ENCODE results near the gene FANCC.

The FANCC gene

DNA sequence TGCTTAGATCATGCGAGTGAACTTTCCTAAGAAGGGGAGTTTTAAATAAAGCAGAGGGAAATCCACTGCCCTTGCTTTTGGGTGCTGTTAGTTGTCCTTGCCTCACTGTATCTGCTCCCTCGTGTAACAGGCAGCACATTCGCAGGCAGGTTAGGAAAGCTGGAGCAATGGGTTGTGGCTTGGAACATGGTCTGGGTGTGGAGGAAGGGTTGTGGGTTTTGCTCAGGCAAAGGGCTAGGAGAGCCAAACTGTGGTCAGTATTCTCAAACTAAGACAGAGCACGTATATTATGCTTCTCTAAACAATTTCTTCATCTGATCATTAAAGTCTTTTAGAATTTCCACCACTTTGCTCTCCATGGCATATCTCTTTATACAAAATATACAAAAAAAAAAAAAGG lies 135.7 kb downstream of the FANCC start:
- TF ChIP-seq, protein P1, sequence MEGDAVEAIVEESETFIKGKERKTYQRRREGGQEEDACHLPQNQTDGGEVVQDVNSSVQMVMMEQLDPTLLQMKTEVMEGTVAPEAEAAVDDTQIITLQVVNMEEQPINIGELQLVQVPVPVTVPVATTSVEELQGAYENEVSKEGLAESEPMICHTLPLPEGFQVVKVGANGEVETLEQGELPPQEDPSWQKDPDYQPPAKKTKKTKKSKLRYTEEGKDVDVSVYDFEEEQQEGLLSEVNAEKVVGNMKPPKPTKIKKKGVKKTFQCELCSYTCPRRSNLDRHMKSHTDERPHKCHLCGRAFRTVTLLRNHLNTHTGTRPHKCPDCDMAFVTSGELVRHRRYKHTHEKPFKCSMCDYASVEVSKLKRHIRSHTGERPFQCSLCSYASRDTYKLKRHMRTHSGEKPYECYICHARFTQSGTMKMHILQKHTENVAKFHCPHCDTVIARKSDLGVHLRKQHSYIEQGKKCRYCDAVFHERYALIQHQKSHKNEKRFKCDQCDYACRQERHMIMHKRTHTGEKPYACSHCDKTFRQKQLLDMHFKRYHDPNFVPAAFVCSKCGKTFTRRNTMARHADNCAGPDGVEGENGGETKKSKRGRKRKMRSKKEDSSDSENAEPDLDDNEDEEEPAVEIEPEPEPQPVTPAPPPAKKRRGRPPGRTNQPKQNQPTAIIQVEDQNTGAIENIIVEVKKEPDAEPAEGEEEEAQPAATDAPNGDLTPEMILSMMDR (conservative IDR thresholded peaks at IDR 0.05; ENCODE audit: low read length): no peak

DNA sequence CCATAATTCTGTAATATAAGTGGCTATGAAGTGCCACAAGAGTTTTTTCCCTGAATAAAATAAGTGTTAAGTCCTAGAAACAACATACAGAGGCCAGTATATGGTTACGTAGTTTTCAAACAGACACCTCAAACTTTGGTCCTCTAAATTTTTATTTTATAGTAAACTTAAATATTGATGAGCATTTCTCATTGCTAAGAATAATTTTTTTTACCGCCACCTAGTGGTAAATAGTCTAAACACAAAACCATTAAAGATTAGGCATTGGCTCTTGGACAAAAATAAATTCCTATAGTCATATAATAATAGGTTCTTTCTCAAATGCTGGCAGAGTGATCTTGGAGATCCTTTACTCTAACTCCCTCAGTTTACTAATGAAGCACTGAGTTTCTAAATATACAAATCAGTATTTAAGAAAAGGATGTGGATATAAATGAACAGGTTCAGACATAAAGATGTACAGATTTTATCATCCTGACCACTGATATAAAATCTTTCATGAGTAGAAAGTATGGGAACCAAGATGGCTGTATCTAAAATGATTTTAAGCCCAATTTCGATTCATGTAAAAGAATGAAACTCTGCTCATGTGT lies 136.2 kb downstream of the FANCC start:
- H3K4me3 ChIP-seq (ENCODE audit: low read length): no peak overlapping the region
- peak; percentile 22 for DNase-seq (ENCODE audit: low read depth)
- TF ChIP-seq, protein P1 (conservative IDR thresholded peaks at IDR 0.05; ENCODE audit: low read length): peak; percentile 58

More for the DNA sequence above, 135.7 kb downstream of the FANCC start:
- DNase-seq (ENCODE audit: low read depth): no peak
- H3K4me3 ChIP-seq (ENCODE audit: low read length): no peak overlapping the region

DNA sequence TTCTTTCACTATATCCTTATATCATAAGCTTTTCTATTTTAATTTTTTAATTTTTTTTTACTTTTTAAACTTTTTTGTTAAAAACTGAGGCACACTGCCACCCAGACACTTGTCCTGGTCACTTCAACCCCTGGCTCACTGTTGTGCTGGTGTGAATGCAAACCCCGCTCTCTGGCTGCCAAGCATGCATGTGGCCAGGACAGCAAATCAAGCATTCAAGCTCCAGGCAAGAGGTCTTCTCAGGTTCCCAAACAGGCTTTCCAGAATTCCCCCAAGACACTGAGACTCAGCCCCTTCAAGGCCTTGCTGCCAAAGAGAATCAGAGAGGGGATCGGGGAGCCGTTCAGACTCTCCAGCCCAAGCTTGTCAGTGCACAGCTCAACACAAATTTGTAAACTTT lies 139.9 kb downstream of the FANCC start:
- TF ChIP-seq, protein P1 (conservative IDR thresholded peaks at IDR 0.05; ENCODE audit: low read length): no peak
- no peak overlapping the region for H3K4me3 ChIP-seq (ENCODE audit: low read length)
- no peak for DNase-seq (ENCODE audit: low read depth)

DNA sequence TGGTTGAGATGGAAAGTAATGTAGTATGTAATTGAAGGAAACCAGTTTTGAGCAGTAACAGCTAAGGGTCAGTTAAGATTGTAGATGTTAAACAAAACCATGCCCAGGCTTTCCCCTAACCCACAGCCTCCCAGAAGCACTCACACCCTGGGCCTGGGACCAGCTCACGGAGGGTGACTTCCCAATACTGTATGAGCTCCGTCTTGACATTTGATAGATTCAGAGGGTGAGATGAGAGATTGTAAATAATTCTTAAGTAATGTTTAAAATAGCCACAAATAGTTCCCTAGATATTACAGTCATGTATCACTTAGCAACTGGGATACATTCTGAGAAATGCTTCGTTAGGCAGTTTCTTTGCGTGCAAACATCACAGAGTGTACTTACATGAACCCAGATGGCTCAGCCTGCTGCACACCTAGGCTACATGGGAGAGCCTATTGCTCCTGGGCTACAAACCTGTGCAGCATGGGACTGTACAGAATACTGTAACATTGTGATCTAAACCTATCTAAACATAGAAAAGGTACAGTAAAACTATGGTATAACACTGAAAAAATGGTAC lies 140.7 kb downstream of the FANCC start:
- no peak overlapping the region for H3K4me3 ChIP-seq (ENCODE audit: low read length)
- TF ChIP-seq, protein P1 (conservative IDR thresholded peaks at IDR 0.05; ENCODE audit: low read length): no peak
- DNase-seq (ENCODE audit: low read depth): no peak

DNA sequence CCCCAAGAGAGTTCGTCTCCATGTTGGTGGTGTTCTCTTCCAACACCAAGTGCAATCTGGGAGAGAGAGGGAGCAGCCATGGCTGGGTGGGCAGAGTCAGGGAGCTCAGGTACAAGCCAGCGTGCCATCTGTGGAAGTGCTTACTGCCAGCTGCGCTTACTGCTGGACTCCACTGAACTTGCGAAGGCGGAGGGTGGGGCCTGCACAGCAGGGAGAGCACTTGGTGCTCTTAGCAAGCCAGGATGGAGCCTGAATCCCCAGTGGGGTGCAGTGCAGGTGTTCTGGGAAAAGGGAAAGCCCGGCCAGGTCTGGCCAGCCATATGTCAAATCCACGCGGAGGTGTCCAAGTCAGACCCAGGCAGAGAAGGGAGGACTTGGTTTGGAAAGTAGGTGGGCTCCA lies 142.0 kb downstream of the FANCC start:
- no peak overlapping the region for H3K4me3 ChIP-seq (ENCODE audit: low read length)
- no peak for DNase-seq (ENCODE audit: low read depth)
- TF ChIP-seq, protein P1 (conservative IDR thresholded peaks at IDR 0.05; ENCODE audit: low read length): no peak

DNA sequence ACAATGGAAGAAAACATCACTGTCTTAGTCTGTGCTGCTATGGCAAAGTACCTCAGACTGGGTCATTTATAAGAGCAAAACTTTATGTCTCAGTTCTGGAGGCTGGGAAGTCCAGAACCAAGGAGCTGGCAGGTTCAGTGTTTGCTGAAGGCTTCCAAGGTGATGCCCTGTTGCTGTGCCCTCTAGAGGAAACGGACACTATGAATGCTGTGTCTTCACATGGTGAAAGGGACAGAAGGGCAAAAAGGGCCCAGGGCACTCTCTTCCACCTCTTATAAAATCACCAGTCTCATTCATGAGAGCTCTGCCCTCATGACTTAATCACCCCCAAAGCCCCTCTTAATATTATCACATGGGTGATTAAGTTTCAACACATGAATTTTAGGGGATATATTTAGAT lies 143.5 kb downstream of the FANCC start:
- DNase-seq (ENCODE audit: low read depth): no peak
- TF ChIP-seq, protein P1 (conservative IDR thresholded peaks at IDR 0.05; ENCODE audit: low read length): no peak
- no peak overlapping the region for H3K4me3 ChIP-seq (ENCODE audit: low read length)

DNA sequence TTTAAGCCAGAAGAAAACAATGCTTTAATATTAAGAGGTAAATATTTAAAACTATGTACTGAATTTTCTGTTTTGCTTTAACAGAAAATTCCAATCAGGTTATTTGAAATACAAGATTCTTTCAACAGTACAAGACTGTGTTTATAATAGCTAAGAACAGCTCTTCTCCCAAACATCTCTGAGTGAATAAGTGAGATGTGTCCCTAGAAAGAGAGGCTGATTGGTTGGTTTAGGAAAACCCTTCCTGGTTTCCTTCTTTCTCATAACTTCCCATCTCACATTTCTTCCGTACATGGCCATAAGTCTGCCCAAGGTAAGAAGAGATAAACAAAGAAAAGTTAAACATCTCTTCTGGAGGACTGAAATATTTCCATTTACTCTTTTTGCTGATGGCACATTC lies 145.9 kb downstream of the FANCC start:
- no peak overlapping the region for H3K4me3 ChIP-seq (ENCODE audit: low read length)
- DNase-seq (ENCODE audit: low read depth): no peak
- TF ChIP-seq, protein P1 (conservative IDR thresholded peaks at IDR 0.05; ENCODE audit: low read length): no peak

Measured in AG10803 (cell line).